GM06990 (cell line): ENCODE data around the gene SMDT1.
"Not testable (repeated sequence)": the region's sequence is repeated elsewhere in the genome, so short reads cannot be mapped to it uniquely, and the experiment has no call there.

Source experiments
- DNase-seq: peaks from one replicate; pipeline ENCODE4 v3.0.0-alpha.2; 2011; ENCODE audit not compliant: insufficient read length; ENCODE audit errors: extremely low read depth
- H3K27me3 ChIP-seq: replicated peaks from 2 replicates; pipeline ENCODE4 v1.6.0; 2011; ENCODE audit warnings: low read length; ENCODE audit not compliant: control insufficient read depth, insufficient read depth
- H3K36me3 ChIP-seq: 2 replicates; pipeline ENCODE4 v1.5.1; 2011; ENCODE audit warnings: low read length; ENCODE audit not compliant: control insufficient read depth, insufficient read depth
- H3K4me3 ChIP-seq: replicated peaks from 2 replicates; pipeline ENCODE4 v1.5.1; 2011; ENCODE audit warnings: low read depth, mild to moderate bottlenecking, control low read depth, low read length
- CTCF ChIP-seq: IDR thresholded peaks from 2 replicates; pipeline ENCODE4 v1.5.1; 2011; ENCODE audit warnings: low read length, control low read depth, mild to moderate bottlenecking, inconsistent platforms; ENCODE audit not compliant: insufficient read depth, poor library complexity, severe bottlenecking

Gene SMDT1

GRCh38 chr22:42130182-42130581 lies 50.7 kb downstream of the SMDT1 start:
- not testable (repeated sequence) for H3K4me3 ChIP-seq, H3K36me3 ChIP-seq, DNase-seq, H3K27me3 ChIP-seq

GRCh38 chr22:42130639-42131431 lies 51.3 kb downstream of the SMDT1 start, which contains the start of gene CYP2D6:
TSS of gene CYP2D6 (minus strand) at chr22:42130810. CDS start at chr22:42130791, 19 bp downstream.
- H3K4me3 ChIP-seq, H3K27me3 ChIP-seq, DNase-seq, H3K36me3 ChIP-seq: not testable (repeated sequence)

- Histone ChIP-seq H3K27me3 (no peaks in the 10 kb centered on the region), H3K4me3 (no peak overlapping the region), H3K36me3 (no peaks in the 10 kb centered on the region)
- no peak for TF ChIP-seq CTCF
- DNase-seq = no peak
These were observed 52.1 kb downstream of the SMDT1 start for GRCh38 chr22:42131562-42131961.

- TF ChIP-seq CTCF = no peak
- H3K4me3 ChIP-seq = no peak overlapping the region
- no peaks in the 10 kb centered on the region for H3K27me3 ChIP-seq
- no peaks in the 10 kb centered on the region for H3K36me3 ChIP-seq
- DNase-seq = no peak
These were observed 53.0 kb downstream of the SMDT1 start for GRCh38 chr22:42132457-42132856.
